NCI-H510A (cell line): ENCODE results near the gene NRL.
A peak's percentile ranks its signal among the peaks of the same experiment; 100 is the strongest.

ENCODE experiments used
- DNase-seq: peaks from one replicate; lab custom pipeline; 2025; lab: John Stamatoyannopoulos, UW

The NRL gene

DNA sequence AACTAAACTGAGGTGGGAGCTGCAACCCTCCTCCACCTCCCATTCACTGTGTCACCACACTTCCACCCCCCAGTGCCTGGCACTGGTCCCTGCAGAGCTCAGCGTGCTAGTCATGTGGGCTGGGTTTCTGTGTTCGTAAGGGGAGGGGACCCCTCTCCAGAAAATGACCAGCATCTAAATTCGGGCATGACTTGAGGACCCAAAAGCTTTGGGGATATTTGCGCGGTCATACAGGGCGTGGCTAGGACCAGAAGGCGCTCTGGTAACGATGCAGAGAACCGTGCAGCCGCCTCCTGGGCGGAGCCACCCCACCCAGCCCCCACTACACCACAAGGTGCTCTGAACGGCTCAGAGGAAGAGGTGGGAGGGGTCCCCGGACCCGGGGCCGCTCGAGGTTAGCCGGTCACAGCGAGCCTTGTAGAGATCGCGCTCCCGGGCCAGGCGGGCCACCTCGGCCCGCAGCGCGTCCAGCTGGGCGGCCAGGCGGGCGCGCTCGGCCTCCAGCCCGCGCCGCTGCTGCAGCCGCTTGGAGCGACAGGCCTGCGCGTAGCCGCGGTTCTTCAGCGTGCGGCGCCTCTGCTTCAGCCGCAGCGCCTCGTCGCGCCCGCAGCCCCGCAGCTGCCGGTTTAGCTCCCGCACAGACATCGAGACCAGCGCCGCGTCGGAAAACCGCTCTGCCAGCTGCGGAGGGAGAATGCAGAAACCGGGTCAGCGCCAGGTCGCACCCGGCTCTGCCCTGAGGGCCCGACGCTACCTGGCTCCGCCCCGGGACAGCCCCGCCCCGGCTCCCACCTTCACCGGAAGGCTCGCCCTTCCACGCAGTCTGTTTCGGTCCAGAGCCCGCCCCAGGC, 33.6 kb downstream of the NRL start:
- peak; percentile 64 for DNase-seq

DNA sequence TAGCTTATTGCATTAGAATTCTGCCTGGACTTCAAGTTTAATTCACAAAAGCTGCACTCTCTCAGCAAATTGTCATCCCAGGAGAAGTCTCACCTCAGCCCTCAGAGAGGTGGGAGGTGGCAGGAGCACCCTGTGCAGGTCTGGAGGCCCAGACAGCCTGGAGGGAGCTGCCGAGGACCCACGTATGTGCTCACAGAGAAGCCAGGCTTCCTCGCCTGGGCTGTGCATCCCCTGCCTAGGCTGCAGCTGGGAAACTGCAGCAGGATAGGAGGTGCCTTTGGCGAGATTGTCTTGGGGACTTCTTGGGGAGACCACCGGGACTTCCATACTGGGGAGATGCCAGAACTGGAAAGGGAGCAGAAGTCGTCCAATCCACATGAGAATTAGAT, 34.6 kb downstream of the NRL start:
- DNase-seq = no peak

DNA sequence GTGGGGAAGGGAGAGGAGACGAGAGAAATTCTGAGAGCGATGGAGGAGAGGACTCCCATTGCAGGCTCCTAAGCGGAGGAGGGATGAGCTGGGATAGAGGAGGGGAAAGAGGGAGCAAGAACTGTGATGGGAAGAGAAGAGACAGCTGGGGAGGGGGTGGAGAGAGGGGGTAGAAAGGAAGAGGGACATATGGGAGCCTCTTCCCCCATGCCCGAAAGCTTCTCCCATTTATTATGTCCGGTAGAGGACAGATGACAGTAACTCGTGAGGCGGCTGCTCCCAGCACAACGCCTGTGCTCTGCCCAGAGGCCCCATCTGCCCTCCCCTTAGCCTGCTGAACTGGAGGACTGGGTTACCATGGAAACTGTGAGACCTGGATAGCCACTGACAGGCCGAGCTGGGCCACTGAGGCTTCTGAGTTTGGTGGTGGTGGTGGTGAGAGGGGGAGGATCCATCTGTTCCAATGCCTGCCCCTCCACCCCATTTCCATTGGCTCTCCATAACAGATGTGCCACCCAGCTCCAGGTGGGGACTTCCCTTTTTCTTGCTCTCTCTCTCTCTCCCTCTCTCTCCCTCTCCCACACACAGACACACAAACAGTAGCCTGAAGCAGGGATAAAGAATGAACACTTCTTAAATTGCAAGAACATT, 35.1 kb downstream of the NRL start:
- no peak for DNase-seq

DNA sequence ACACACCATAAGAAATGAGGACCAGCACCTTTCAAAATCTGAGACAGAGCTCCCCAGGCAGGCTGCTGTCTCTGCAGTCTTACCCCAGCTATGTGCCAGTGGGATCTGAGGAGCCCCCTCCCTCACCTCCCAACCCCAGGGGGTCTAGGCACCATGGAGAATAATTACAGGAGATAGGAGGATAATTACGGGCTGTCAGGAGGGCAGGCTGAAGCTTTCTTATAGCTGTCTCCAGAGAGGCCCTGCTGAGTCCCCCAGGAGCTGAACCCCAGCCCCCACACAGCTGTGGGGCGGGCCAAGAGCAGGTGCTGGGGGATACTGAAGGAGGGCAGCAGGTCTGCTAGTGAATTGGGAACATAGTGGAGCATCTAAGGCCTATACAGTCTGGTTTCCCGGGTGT, 36.6 kb downstream of the NRL start:
- DNase-seq = no peak

DNA sequence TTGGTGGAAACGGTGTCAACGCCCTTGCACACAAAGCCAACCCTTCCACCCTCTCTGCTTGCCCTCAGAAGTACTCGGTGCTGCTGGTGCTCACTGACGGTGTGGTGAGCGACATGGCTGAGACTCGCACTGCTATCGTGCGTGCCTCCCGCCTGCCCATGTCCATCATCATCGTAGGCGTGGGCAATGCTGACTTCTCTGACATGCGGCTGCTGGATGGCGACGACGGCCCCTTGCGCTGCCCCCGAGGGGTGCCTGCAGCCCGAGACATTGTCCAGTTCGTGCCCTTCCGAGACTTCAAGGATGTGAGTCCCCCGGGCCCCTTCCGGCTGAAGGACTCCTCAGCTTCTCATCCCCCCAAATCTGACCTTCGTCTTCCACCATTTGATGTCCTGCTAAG, 37.7 kb downstream of the NRL start:
- DNase-seq = no peak

DNA sequence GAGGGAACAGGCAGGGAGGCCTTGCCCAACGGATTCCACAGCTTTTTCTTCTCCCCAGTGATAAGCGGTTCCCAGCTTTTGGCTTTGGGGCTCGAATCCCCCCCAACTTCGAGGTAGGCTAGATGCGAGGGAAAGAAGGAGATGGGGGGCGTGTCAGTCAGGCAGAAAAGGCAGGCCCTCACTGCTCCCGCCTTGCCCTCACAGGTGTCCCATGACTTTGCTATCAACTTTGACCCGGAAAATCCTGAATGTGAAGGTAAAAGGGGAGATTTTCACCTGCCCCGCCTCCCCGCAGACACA, 38.5 kb downstream of the NRL start:
- no peak for DNase-seq

DNA sequence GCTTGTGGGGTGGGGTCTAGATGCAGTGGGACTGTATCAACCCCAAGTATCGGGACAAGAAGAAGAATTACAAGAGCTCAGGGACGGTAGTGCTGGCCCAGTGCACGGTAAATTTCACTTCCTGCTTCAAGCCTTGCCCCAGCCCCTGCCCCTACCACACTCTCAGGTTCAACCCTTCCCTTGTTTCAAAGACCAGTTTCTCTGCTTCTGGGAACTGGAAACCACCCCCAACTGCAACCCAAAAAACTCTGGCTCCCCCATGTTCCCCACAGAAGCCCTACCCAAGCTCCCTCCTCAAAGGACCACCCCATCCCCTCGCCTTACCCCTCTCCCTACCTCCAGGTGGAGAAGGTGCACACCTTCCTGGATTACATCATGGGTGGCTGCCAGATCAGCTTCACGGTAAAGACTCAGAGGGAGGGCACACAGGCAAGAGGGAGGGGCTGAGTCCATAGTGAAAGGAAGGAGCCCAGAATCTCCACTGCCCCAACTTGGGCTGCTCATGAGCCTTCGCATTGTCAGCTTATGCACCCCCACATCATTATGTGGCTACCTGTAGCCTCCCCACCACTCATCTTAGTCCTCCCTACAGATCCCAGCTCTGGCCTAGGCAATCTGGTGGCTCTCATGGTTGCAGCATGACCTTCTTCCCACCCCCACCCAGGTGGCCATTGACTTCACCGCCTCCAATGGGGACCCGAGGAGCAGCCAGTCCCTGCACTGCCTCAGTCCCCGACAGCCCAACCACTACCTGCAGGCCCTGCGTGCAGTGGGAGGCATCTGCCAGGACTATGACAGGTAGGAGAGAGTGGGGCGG, 39.1 kb downstream of the NRL start:
- DNase-seq = no peak

DNA sequence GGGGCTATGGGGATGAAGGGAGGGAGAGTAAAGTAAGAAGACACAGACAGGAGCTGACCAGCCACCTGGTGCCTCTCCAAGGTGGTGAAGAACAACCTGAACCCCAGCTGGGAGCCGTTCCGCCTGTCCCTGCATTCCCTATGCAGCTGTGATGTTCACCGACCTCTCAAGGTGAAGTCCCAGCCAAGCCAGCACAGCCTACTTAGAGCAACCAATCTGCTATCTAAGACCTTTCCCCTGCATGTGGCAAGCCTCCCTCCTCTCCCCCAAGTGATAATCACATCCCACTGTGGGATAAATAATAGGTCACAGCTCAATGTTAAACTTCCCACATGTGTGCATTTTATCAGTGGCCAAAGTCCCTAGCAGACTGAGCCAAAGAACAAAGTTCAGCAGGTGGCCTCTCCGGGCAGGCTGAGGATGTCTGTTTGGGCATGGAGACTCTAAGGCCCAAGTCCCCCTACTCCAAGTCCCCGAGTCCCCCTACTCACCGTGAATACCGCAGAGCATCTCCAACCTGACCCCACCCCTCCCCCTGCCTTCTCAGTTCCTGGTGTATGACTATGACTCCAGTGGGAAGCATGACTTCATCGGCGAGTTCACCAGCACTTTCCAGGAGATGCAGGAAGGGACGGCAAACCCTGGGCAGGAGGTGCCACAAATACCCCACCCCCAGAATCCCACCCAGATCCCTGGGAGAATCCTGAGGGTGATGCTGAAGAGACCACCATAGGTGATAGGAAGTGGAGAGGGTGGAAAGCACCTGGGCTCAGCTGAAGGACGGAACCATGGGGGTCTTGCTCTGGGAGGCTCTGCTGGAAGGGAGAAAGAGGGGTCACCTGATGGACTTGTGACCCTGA, 39.9 kb downstream of the NRL start:
- no peak for DNase-seq

DNA sequence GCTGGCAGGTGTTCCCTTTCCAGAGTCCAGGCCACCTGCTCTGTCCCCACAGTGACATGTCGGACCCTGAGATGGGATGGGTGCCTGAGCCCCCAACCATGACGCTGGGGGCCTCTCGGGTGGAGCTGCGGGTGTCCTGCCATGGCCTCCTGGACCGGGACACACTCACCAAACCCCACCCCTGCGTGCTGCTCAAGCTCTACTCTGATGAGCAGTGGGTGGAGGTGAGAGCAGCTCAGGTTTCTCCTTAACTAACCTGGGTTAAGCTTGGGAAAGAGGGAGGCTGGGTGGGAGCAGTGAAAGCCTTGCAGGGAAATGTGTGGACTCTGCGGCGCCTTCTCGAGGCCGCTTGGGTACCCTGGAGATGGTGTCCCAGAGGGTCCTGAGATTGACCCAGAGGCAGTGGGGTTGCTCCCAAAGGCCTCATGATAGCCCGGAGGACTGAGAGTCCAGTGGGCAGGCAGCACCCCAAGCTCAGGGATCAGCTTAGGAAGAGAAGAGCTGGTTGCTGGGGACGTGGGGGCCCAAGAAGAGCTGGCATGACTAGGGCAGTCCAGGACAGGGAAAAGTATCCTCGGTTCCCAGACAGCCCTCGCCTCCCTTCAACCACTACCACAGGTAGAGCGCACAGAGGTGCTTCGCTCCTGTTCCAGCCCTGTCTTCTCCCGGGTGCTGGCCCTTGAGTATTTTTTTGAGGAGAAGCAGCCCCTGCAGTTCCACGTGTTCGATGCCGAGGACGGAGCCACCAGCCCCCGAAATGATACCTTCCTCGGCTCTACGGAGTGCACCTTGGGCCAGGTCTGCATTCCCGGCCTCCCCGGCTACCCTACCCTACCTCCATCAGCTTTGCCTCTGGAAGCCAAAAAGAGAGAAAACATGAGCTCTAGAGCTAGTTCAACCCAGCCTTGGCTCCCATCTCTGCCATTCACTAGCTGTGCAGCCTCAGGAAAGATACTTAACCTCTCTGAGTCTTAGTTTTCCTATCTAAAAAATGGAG, 41.6 kb downstream of the NRL start:
- no peak for DNase-seq

DNA sequence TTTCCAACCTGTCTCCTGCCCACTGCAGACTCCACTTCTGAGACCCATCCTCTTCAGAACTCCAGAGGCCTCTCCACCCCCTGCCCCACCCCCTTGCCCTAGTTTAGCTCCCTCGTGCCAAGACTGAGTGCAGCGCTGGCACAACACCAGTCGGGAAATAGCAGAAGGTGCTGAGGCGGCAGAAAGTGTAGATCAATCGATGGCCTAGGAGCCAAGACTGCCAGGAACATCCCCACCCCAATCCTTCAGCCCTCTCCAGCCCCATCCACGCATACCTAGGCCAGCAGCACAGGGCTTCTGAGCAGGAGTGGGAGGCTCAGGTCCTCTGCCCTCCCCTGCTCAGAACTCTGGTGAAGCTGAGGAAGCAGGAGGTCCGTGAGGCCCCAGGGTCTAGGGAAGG, 42.3 kb downstream of the NRL start:
- no peak for DNase-seq

DNA sequence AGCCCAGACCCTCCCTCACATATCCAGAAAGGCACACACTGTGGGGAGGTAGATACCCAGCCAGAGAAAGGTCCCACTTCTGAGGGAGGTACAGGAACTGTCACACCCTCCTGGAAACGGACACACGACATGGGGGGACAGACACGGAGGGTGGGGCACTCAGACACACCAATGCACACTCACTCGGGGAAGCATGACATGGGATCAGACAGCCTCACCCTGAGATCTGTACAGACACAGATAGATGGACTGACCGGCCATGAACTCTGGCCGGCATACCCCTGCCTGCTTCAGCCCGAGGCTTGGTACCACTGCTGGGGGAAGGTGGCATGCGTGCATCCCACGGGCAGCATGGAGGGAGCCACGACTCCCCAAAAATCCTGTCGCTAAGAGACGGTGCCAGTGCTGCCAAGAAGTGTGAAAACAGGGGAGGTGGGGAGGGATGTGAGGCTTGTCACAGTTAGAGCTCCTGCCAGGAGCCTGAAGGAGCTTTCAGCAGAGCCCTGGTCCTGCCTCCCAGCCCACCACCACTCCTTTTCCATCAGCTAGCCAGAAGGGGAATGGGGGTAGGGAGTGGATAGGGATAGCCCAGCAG, 42.8 kb downstream of the NRL start:
- no peak for DNase-seq

DNA sequence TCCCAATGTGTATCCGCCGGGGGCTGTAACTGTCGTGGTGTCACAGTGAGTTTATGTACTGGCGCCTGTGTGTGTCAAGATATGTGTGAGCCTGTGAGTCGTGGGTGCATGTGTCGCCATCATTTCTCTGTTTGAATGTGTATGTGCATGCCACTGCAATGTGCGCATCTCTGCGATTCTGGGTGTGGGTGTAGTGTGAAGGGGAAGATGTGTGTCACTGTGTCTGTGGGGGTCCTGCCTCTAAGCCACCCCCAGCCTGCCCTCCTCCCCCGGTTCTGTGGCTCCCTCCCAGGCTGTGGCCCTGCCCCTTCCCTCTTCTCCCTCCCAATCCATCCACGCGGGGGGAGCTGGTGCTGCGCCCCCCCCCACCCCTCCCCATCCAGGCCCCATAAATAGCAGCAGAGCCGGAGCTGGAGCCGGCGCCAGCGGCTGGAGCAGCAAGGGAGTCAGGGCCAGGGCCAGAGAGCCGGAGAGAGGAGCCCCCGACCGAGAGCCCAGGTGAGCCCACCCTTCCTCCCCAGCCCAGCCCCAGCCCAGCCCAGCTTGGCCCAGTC, 43.5 kb downstream of the NRL start, which contains the start of gene CPNE6:
TSS of gene CPNE6 (plus strand) at position 419 of the 554 bp plus-strand sequence. CDS start 1,375 bp downstream, outside the sequence.
- no peak for DNase-seq

DNA sequence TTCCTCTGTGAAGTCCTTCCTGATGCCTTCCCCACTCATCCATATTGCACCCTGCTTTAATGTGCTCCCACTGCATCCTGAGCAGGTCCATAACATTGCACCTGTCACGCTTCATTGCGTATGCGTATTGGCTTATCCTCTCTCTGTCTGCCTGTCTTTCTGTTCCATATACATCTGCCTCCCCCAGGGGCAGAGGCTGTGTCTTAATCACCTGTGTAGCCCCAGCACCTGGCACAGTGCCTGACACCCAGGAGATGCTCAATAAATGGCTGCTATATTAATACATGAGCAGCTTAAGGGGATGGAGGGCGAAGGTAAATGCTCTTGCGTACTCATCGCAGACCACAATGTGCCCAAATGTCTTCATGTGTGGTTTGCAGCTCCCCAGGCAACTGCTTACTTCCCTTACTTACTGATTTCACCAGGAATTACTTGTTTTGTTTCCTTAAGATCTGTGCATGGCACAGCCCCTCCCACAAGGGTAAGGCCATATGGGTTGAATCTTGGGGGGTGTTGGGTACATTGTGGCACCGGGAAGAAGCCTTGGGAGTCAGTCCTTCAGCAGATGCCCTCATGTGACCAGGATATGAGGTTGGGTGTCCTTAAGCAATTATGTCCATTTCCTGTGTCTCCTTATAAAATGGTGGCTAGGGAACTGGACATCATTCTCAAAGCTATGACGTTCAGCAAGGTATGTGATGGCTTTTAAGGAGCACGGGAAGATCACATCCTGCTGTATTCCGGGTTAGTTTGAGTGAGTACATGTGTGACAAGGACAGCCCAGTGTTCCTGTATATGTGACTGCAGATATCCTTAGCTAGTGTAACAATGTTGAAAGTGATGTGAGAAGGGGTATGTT, 44.2 kb downstream of the NRL start:
- DNase-seq = no peak

DNA sequence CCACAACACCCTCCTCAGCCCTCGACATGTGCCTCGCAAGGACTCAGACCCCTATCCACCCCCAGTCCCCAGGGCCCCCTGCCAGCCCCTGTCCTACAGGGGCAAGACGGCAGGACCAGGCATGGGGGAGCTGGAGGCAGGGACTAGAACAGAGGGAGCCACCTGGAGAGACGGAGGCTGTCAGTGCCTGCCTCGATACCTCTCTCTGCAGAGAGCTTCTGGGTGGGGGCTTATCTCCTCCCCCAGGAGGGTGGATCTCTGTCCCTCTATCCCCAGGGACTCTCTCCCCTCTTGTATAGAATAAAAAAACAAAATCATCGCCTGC, 45.4 kb downstream of the NRL start:
- no peak for DNase-seq

DNA sequence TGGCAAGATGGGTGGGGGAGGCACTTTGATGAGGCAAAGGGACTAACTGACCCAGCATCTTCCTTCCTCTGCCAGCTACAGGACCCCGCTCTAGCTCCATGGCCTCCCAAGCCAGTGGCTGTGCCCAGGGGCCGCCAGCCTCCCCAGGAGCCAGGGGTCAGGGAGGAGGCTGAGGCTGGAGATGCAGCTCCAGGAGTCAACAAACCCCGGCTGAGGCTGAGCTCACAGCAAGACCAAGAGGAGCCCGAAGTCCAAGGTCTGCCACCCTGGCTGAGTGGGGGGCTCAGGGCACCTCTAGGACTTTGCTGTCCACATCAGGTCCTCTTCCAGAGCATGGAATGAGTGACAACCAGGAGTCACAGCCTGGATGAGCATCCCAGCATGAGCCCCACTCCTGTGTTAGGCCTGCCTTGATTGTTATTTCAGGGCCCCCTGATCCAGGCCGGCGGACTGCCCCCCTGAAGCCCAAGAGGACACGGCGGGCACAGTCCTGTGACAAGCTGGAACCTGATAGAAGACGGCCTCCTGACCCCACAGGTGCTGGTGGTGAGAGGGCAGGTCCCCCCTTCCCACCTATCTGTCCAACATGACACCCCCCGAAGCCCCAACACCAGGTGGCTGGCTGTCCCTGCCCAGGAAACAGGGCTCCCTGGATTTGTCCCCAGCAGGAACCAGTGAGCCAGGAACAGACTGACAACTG, 45.9 kb downstream of the NRL start:
- DNase-seq = no peak

DNA sequence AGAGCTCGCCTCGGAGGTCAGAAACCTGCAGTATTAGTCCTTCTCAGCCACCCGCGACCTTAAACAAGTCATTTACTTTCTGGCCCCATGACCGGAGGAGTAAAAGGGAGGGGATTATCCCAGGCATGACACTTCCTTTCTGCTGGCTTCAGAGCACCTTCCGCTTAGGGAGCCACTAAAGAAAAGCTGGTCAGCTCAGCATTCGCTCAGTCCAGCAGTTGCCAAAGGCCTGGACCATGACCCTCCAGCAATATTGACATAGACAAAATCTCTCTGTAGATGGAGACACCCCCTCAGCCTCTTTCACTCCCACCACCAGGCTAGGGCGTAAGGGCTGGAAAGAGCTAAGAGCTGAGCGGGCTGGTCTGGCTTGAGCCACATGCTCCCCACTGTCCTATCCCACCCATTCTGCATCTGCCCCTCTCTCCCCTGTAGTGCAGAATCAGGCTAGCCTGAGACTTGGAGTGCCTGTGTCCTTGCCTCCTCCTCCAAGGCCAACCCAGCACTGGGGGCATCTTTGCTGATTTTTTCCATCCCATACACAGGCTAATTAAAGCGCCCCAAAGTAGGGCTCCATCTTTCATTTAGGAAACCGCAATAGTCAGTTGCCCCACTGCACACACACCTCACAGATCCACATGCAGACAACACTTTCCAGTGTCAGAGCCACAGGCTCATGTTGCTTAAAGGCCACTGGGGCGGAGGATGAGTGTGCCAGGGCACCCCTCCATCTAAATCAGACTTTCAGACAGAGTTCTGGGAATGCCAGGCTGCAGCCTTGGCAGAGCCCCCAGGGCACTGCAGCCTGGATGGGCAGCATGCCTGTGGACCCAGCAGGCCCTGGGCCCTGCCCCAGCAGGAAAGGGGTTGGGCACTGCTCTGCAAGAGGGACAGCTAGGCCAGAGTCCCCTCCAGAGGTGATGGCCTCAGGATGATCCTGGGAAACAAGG, 47.3 kb downstream of the NRL start:
- no peak for DNase-seq

DNA sequence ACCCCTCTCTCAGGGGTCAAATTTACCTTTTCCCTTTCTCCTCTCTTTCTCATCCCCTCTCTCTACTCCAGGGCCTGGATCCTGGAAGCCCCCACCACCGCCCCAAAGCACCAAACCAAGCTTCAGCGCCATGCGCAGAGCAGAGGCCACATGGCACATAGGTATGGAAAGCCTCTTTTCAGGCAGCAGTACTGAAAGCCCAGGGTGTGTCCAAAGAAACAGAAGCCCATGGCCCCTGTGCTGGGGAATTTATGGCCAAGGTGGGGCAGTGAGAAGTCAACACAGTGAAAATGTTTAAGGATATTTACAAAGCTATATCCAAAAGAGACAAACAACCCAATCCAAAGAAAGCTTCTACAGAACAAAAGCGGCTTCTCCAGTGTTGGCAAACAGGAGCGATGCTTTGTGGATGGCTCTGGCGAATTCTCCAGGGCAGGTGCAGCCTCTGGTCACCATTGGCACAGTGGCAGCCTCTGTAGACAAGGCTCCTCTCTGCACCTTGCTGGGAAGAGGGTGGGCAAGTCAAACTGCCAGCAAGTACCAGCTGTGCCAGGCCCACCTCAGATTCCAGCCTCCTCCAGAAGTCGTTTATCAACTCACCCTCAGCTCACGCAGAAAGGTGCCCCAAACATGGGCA, 48.1 kb downstream of the NRL start:
- DNase-seq = no peak
